ENCODE measurements around the gene METTL5.

- TF ChIP-seq POLR2AphosphoS5 (IDR thresholded peaks at IDR 0.05; ENCODE audit: low read depth, low read length) (no peak), SIN3A (IDR thresholded peaks at IDR 0.05; ENCODE audit: borderline replicate concordance, insufficient read depth, low read length) (no peak), REST (IDR thresholded peaks at IDR 0.05; ENCODE audit: insufficient read depth in 1 of 2, low read depth in 2 of 2, low read length in 2 of 2) (no peak)
These were observed 47.3 kb upstream of the METTL5 start for GRCh38 chr2:169871994-169872393.

Measured in PFSK-1 (cell line).